Stimulated activated CD4-positive, alpha-beta T cell treated with anti-CD3 and anti-CD28 coated beads, Interleukin-4, amount 100 ng/mL, for 1 hour (primary cell): ENCODE measurements around the gene CIAPIN1.
"Not testable (repeated sequence)": the region's sequence is repeated elsewhere in the genome, so short reads cannot be mapped to it uniquely, and the experiment has no call there.

Experiments used
- DNase-seq: peaks from one replicate; pipeline ENCODE4 v3.0.0-alpha.2; 2020

The CIAPIN1 gene

DNA sequence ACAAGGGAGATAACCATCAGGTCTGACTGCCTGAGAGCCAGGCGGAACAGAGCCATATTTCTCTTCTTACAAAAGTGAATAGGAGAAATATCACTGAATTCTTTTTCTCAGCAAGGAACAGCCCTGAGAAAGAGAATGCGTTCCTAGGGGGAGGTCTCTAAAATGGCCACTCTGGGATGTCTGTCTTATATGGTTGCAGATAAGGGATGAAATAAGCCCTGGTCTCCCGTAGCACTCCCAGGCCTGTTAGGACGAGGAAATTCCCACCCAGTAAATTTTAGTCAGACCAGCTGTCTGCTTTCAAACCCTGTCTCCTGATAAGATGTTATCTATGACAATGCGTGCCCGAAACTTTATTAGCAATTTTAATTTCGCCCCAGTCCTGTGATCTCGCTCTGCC lies 7.2 kb downstream of the CIAPIN1 start:
- DNase-seq, result not testable (repeated sequence)

DNA sequence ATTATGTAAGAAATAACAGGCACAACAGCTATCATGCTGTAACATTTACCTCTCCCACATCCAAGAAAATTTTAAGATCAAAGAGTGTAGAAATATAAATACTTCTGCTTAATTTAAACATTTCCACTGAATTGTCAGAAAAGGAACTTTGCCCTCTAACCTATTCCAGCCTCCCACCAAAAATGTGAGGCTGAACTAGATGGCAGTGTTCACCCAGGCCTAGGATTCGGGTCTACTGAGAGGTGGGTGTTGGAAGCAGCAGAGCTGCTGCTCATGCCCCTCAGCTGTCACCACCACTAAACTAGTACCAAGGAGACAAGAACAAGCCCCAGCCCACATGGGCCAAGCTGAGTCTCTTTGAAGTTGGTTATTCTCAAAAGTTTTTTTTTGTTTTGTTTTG lies 11.3 kb downstream of the CIAPIN1 start:
- DNase-seq, result no peak

GRCh38 chr16:57434003-57434402 lies 13.2 kb downstream of the CIAPIN1 start:
- no peak for DNase-seq

- no peak for DNase-seq
Observed at GRCh38 chr16:57432989-57433388, 14.2 kb downstream of the CIAPIN1 start.

GRCh38 chr16:57432505-57432904 lies 14.7 kb downstream of the CIAPIN1 start:
- no peak for DNase-seq

GRCh38 chr16:57430955-57431354 lies 16.2 kb downstream of the CIAPIN1 start:
- DNase-seq, result no peak

DNA sequence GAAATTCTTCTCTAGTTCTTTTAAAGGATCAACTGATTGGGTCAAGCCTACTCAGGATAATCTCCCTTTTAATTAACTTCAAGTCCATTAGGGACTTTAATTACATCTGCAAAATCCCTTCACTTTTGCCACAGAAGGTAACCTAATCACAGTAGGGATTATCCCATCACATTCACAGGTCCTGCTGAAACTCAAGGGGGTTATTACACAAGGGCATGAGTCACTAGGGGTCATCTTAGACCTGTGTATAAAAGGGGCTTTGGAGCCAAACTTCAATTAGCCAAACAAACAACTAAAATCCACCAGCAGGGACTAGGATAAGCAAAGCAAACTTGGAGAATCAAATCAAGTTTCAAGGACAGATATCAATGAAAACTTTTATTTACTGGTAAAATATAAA lies 19.4 kb downstream of the CIAPIN1 start:
- DNase-seq, result no peak

- DNase-seq, result no peak
Observed at GRCh38 chr16:57427307-57427706, 19.9 kb downstream of the CIAPIN1 start.

- DNase-seq, result no peak
Observed at GRCh38 chr16:57426356-57426755, 20.8 kb downstream of the CIAPIN1 start.

- no peak for DNase-seq
Observed at GRCh38 chr16:57424583-57424982, 22.6 kb downstream of the CIAPIN1 start.

DNA sequence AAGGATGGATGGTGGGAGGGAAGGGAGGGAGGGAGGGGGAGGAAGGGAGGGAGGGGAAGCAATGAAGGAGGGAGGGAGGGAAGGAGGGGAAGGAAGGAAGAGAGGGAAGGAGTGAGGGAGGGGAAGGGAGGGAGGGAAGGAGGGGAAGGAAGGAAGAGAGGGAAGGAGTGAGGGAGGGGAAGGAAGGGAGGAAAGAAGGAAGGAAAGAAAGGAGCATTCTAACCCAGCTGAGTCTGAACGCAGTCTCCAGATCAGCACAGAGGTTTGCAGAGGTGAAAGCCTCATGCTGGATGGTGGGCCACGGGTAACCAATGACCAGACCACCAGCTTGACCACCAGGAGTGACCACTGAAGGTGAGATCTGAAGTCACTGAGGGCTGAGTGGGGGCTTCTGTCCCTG lies 24.0 kb downstream of the CIAPIN1 start:
- DNase-seq, result no peak

- no peak for DNase-seq
Observed at GRCh38 chr16:57422026-57422944, 24.9 kb downstream of the CIAPIN1 start.

GRCh38 chr16:57419506-57419905 lies 27.7 kb downstream of the CIAPIN1 start:
- no peak for DNase-seq

DNA sequence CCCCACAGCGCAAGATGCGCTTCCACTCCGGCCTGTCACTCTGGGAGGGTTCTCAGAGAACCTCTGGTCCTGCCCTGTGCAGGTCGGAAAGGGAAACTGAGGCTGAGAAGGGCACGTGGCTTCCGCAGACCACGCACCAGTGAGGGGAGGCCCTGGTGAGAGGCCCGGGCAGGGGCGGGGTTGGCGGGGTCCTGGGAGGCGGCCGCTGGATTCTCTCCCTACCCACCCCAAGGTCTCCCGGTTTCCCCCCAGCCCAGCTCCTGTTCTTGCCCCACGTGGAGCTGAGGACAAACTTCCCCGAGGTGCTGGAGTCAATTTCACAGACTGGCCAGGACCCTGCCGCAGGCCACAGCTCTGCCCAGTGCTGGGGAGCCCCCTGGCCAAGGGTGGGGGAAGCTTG lies 31.1 kb downstream of the CIAPIN1 start:
- DNase-seq, result no peak

DNA sequence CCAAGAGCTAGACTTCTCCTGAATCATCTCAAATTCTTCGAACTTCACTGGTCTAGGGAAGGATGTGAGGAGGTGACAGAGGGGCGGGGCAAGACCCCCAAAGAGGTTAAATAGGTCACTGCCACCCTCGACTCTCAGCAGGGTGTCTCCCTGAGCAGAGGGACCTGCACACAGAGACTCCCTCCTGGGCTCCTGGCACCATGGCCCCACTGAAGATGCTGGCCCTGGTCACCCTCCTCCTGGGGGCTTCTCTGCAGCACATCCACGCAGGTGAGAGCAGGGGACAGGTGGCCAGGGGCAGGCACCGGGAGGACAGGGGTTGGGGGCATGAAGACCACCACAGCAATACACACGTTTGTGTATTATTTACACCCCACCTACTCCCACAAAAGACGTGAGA lies 33.5 kb downstream of the CIAPIN1 start:
- DNase-seq, result no peak

- no peak for DNase-seq
Observed at GRCh38 chr16:57413301-57413730, 33.9 kb downstream of the CIAPIN1 start.

DNA sequence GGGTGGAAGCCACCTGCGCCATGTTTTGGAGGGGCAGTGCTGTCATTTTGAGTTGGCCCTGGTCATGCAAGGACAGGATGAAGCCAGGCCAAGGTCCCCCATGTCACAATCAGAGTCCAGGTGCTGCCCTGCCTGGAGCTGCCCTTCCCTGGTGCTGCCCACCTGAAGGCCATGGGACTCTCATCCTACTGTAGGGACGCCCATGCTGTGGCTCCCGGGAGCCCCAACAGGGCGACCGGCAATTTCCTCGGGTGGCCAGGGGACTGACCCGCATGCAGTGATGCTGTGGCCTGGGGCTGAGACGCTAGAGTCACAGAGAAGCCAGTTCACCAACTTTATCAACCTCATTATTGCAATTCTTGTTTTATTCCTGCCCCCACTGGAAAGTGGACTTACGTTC lies 34.6 kb downstream of the CIAPIN1 start:
- no peak for DNase-seq

GRCh38 chr16:57411362-57411976 lies 35.7 kb downstream of the CIAPIN1 start:
- no peak for DNase-seq

DNA sequence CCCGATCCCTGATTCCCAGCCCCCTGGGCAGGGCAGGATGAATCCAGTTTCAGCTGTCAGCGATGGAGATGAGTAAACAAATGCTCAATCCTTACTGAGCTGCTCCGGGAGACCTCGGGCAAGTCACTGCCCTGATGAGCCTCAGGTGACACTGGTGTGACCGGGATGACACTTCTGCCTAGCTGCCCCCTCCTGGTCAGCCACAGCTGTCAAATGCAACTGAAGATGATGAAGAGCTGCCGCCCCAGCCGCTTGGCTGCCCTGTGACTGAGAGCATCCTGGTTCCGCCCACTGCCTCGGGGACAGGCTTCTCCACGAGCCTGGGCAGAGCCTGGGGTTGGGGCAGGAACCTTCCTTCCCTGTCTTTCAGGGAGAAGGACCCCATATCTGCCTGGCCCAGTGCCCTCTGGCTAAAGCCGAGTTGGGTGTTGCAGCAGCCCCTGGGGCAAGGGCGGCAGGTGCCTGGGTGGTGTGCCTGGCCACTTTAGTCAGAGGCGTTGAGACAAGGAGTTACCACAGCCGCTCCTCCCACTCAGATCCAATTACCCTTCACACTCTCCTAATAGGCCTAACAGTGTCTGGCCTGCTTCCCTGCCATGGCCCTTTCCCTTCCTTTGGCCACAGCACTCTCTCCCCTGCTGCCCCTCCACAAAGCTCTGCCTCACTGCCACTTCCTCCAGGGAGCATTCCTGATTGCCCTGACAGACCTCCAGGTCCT lies 37.2 kb downstream of the CIAPIN1 start:
- DNase-seq, result no peak

DNA sequence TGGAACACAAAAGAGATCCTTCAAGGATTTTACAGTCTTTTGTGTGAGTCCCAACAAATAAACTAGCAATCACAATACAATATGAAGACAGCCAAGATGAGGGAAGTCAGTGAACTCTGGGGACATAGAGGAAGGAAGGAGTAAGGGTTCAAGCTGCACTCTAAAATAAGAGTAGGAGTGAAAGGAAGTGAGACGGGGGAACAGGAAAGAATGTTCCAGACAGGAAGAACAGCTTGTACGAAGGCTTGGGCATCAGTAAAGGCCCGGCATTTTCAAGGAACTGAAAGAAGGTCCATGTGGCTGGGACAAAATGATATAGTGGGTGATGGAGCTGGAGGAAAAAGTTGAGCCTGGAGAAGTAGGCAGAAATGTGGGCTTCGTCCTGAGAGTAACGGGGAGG lies 38.1 kb downstream of the CIAPIN1 start:
- DNase-seq, result no peak

DNA sequence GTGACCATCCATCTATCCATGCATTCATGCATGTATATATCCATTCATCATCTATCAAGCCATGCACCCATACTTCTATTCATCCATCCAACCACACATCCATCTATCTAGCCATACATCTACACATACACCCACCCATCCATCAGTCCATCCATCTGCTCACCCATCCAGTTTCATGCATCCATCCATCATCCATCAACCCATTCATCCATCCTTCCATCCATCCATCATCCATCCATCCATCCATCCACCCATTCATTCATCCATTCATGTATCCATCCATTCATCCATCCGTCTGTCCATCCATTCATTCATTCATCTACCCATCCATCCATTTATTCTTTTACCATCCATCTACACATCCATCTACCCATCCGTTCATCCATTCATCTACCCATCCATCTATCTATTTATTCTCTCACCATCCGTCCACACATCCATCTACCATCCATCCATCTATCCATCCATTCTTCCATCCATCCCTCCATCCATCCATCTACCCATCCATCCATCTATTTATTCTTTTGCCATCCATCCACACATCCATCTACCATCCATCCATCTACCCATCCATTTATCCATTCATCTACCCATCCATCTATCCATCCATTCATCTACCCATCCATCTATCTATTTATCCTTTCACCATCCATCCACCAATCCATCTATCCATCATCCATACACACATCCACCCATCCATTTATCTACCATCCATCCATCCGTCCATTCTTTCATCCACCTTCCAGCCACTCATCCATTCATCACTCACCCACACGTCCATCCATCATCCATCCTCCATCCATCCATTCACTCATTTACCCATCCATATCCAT lies 39.4 kb downstream of the CIAPIN1 start:
- DNase-seq, result no peak

DNA sequence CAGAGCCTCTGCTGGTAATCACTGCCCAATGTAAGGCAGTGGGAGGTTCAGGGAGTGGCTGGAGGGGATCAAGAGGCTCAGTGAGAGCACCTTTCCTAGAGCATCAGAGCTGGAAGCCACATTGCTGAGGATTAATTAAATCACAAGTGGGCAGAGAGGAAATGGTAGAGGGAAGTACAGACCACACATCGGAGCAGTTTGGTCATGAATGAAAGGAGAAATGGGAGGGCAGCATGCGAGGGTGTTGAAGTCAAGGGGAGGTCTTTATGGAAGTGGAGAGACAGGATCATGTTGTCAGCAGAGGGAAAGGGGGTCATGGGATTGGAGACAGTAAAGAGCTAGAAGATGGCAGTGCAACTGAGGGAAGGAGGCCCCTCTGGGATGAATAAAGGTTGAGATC lies 40.3 kb downstream of the CIAPIN1 start:
- DNase-seq, result no peak

- no peak for DNase-seq
Observed at GRCh38 chr16:57405097-57405496, 42.1 kb downstream of the CIAPIN1 start.
